AG09309 (cell line): ENCODE measurements around the gene NAA16.
"Not testable (repeated sequence)": the region's sequence is repeated elsewhere in the genome, so short reads cannot be mapped to it uniquely, and the experiment has no call there.

Experiments
- DNase-seq: peaks from one replicate; pipeline ENCODE4 v3.0.0-alpha.2; 2010; ENCODE audit warnings: low read depth
- H3K4me3 ChIP-seq: 2 replicates; pipeline ENCODE4 v1.5.1; 2011; ENCODE audit warnings: mild to moderate bottlenecking, low read depth, low read length, moderate library complexity; ENCODE audit not compliant: control insufficient read depth
- CTCF ChIP-seq: IDR thresholded peaks from 2 replicates; pipeline ENCODE4 v1.5.1; 2011; ENCODE audit warnings: mild to moderate bottlenecking, low read depth, low read length, inconsistent platforms; ENCODE audit not compliant: insufficient read depth, control insufficient read depth; ENCODE audit errors: missing control alignments

Gene NAA16

DNA sequence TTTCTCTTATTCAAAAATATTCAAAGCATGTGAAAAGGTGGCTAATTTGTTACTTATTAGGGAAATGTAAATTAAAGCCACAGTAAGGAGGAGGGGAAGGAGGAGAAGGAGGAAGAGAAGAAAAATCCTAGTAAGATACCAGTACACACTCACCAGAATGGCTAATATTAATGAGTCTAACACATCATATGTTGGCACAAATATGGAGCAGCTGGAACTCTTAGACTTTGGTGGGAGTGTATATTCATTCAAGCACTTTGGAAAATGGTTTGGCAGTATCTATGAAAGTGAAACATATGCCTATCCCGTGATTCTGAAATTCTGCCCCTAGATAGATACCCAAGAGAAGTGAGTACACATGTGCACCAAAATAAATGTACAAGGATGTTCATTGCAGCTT is 108.1 kb downstream of the NAA16 start:
- no peak for DNase-seq
- no peak for TF ChIP-seq CTCF
- no peak overlapping the region for H3K4me3 ChIP-seq

GRCh38 chr13:41420146-41420545 is 109.1 kb downstream of the NAA16 start:
- no peak for TF ChIP-seq CTCF
- no peak overlapping the region for H3K4me3 ChIP-seq
- DNase-seq, result no peak

- DNase-seq, H3K4me3 ChIP-seq: not testable (repeated sequence)
These were observed 110.3 kb downstream of the NAA16 start for GRCh38 chr13:41421330-41421729.

- H3K4me3 ChIP-seq, DNase-seq: not testable (repeated sequence)
These were observed 110.9 kb downstream of the NAA16 start for GRCh38 chr13:41421983-41422382.

- not testable (repeated sequence) for DNase-seq, H3K4me3 ChIP-seq
These were observed 112.2 kb downstream of the NAA16 start for GRCh38 chr13:41423259-41423658.

- DNase-seq, H3K4me3 ChIP-seq: not testable (repeated sequence)
These were observed 113.6 kb downstream of the NAA16 start for GRCh38 chr13:41424675-41425074.

GRCh38 chr13:41426047-41426446 is 115.0 kb downstream of the NAA16 start:
- DNase-seq, result no peak
- no peak for TF ChIP-seq CTCF

More at GRCh38 chr13:41426047-41426446, 115.0 kb downstream of the NAA16 start:
- no peak overlapping the region for H3K4me3 ChIP-seq
